NCI-H1105 treated with DMSO at 0.1 percent for 48 hours (cell line): Measurements from ENCODE around the gene TTL.

Experiments used
- DNase-seq: peaks from one replicate; lab custom pipeline; 2025; lab: John Stamatoyannopoulos, UW

The TTL gene

GRCh38 chr2:112583497-112584133 is 101.7 kb downstream of the TTL start:
- peak; percentile 40 for DNase-seq

GRCh38 chr2:112584134-112584890 is 102.4 kb downstream of the TTL start, which contains the start of gene CHCHD5:
CHCHD5 (plus strand) TSS chr2:112584609; CDS start chr2:112584648, 39 bp downstream.
- peak; percentile 94 for DNase-seq

GRCh38 chr2:112584891-112585250 is 102.9 kb downstream of the TTL start:
- no peak for DNase-seq

- no peak for DNase-seq
These were observed 103.4 kb downstream of the TTL start for GRCh38 chr2:112585400-112585799.

GRCh38 chr2:112585873-112586464 is 104.0 kb downstream of the TTL start:
- no peak for DNase-seq

GRCh38 chr2:112588611-112589045 is 106.7 kb downstream of the TTL start:
- DNase-seq = peak; percentile 12
